MM.1S (cell line): ENCODE measurements around the gene EMILIN1.

Experiments used
- EZH2 ChIP-seq: fragments of 300-600 bp; sonication (generic); optimal IDR thresholded peaks from 2 replicates; pipeline ENCODE3; 2017; ENCODE audit warnings: low read depth, mild to moderate bottlenecking, antibody characterized with exemption, low read length, mixed read lengths
- EZH2phosphoT487 ChIP-seq: fragments of 300-600 bp; sonication (generic); IDR thresholded peaks from 2 replicates; pipeline ENCODE4 v1.6.1; 2018; ENCODE audit warnings: antibody characterized with exemption, low read length
- TF ChIP-seq, protein P1 (sequence below): fragments of 300-600 bp; sonication (generic); IDR thresholded peaks from 2 replicates; pipeline ENCODE4 v1.5.1; 2016; ENCODE audit warnings: antibody characterized with exemption, low read length, mixed read lengths

GRCh38 chr2:27080603-27080936, 2.2 kb downstream of the EMILIN1 start:
- TF ChIP-seq, protein P1, sequence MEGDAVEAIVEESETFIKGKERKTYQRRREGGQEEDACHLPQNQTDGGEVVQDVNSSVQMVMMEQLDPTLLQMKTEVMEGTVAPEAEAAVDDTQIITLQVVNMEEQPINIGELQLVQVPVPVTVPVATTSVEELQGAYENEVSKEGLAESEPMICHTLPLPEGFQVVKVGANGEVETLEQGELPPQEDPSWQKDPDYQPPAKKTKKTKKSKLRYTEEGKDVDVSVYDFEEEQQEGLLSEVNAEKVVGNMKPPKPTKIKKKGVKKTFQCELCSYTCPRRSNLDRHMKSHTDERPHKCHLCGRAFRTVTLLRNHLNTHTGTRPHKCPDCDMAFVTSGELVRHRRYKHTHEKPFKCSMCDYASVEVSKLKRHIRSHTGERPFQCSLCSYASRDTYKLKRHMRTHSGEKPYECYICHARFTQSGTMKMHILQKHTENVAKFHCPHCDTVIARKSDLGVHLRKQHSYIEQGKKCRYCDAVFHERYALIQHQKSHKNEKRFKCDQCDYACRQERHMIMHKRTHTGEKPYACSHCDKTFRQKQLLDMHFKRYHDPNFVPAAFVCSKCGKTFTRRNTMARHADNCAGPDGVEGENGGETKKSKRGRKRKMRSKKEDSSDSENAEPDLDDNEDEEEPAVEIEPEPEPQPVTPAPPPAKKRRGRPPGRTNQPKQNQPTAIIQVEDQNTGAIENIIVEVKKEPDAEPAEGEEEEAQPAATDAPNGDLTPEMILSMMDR, result no peak
- TF ChIP-seq EZH2, result no peak
- TF ChIP-seq EZH2phosphoT487, result no peak
